ENCODE results near the gene CD109.

GRCh38 chr6:73653571-73654424, 42.2 kb upstream of the CD109 start, which contains the start of gene SLC17A5:
- no peak for TF ChIP-seq GATA3 (IDR thresholded peaks at IDR 0.05; ENCODE audit: low read depth, low read length)
- TF ChIP-seq GATA2 (IDR thresholded peaks at IDR 0.05; ENCODE audit: low read depth, low read length) = no peak

All from SH-SY5Y (cell line).